SK-N-SH treated with all-trans-retinoic acid at 6 μM for 48 hours (cell line): ENCODE results near the gene PDE9A.

Experiments
- ATAC-seq: fragments of 200-7000 bp; cut with Tn5 transposase; 3 replicates; pipeline ENCODE4 v1.9.1; 2020; ENCODE audit warnings: mild to moderate bottlenecking, moderate library complexity
- ARNTL ChIP-seq: fragments of 450-650 bp; formaldehyde crosslinking; IDR thresholded peaks from 2 replicates; pipeline ENCODE4 v1.5.0; 2020; ENCODE audit warnings: low read depth, mild to moderate bottlenecking, moderate library complexity, borderline replicate concordance
- BACH2 ChIP-seq: fragments of 250-450 bp; sonication (Bioruptor Pico); IDR thresholded peaks from 2 replicates; pipeline ENCODE4 v1.9.0; 2021; ENCODE audit warnings: mild to moderate bottlenecking, borderline replicate concordance
- CSDC2 ChIP-seq: fragments of 250-450 bp; sonication (Bioruptor Pico); IDR thresholded peaks from 2 replicates; pipeline ENCODE4 v1.5.0; 2020; ENCODE audit warnings: mild to moderate bottlenecking, moderate library complexity
- CSRNP3 ChIP-seq: fragments of 250-450 bp; sonication (Bioruptor Pico); IDR thresholded peaks from 2 replicates; pipeline ENCODE4 v1.5.1; 2021; ENCODE audit warnings: mild to moderate bottlenecking, moderate library complexity
- ESRRG ChIP-seq: fragments of 250-450 bp; sonication (Bioruptor Pico); IDR thresholded peaks from 2 replicates; pipeline ENCODE4 v1.6.1; 2021; ENCODE audit warnings: mild to moderate bottlenecking
- GLIS3 ChIP-seq: fragments of 250-450 bp; sonication (Bioruptor Pico); IDR thresholded peaks from 2 replicates; pipeline ENCODE4 v1.5.0; 2020; ENCODE audit warnings: mild to moderate bottlenecking, moderate library complexity
- ISL1 ChIP-seq: fragments of 250-450 bp; sonication (Bioruptor Pico); IDR thresholded peaks from 2 replicates; pipeline ENCODE4 v2.1.2; 2022; ENCODE audit warnings: mild to moderate bottlenecking, moderate library complexity
- OSR1 ChIP-seq: fragments of 250-450 bp; sonication (Bioruptor Pico); IDR thresholded peaks from 2 replicates; pipeline ENCODE4 v1.8.0; 2022; ENCODE audit warnings: moderate library complexity, mild to moderate bottlenecking, inconsistent platforms
- PATZ1 ChIP-seq: fragments of 250-450 bp; sonication (Bioruptor Pico); IDR thresholded peaks from 2 replicates; pipeline ENCODE4 v1.8.0; 2020; ENCODE audit warnings: mild to moderate bottlenecking, moderate library complexity, borderline replicate concordance
- PPARA ChIP-seq: fragments of 250-450 bp; sonication (Bioruptor Pico); IDR thresholded peaks from 2 replicates; pipeline ENCODE4 v1.5.0; 2020; ENCODE audit warnings: mild to moderate bottlenecking, borderline replicate concordance
- RARB ChIP-seq: fragments of 250-450 bp; sonication (Bioruptor Pico); IDR thresholded peaks from 2 replicates; pipeline ENCODE4 v1.8.0; 2021; ENCODE audit warnings: mild to moderate bottlenecking, moderate library complexity
- SNAI2 ChIP-seq: fragments of 250-450 bp; sonication (Bioruptor Pico); IDR thresholded peaks from 2 replicates; pipeline ENCODE4 v1.5.0; 2020; ENCODE audit warnings: mild to moderate bottlenecking, moderate library complexity
- TCF4 ChIP-seq: fragments of 250-450 bp; sonication (Bioruptor Pico); IDR thresholded peaks from 2 replicates; pipeline ENCODE4 v1.8.0; 2021; ENCODE audit warnings: mild to moderate bottlenecking, moderate library complexity, borderline replicate concordance
- TOX ChIP-seq: fragments of 250-450 bp; sonication (Bioruptor Pico); IDR thresholded peaks from 2 replicates; pipeline ENCODE4 v1.8.0; 2021; ENCODE audit warnings: mild to moderate bottlenecking, moderate library complexity, borderline replicate concordance
- TSHZ2 ChIP-seq: fragments of 250-450 bp; sonication (Bioruptor Pico); IDR thresholded peaks from 2 replicates; pipeline ENCODE4 v1.5.0; 2020; ENCODE audit warnings: mild to moderate bottlenecking, moderate library complexity
- ZC3H10 ChIP-seq: fragments of 250-450 bp; sonication (Bioruptor Pico); IDR thresholded peaks from 2 replicates; pipeline ENCODE4 v1.5.1; 2021; ENCODE audit warnings: mild to moderate bottlenecking, moderate library complexity
- ZFP30 ChIP-seq: fragments of 450-650 bp; formaldehyde crosslinking; IDR thresholded peaks from 2 replicates; pipeline ENCODE4 v1.5.0; 2022; ENCODE audit warnings: mild to moderate bottlenecking, moderate library complexity
- ZNF565 ChIP-seq: fragments of 450-650 bp; formaldehyde crosslinking; conservative IDR thresholded peaks from 2 replicates; pipeline ENCODE4 v1.5.0; 2020; ENCODE audit warnings: low read depth, mild to moderate bottlenecking, moderate library complexity
- ZNF70 ChIP-seq: fragments of 450-650 bp; formaldehyde crosslinking; IDR thresholded peaks from 2 replicates; pipeline ENCODE4 v1.5.0; 2020; ENCODE audit warnings: mild to moderate bottlenecking, moderate library complexity
- ZNF8 ChIP-seq: fragments of 450-650 bp; formaldehyde crosslinking; IDR thresholded peaks from 2 replicates; pipeline ENCODE4 v1.5.0; 2020; ENCODE audit warnings: mild to moderate bottlenecking, moderate library complexity

Gene PDE9A

GRCh38 chr21:42724226-42724920 is 71.0 kb downstream of the PDE9A start (continued):
- TF ChIP-seq CSRNP3 (CRISPR knock-in tag) = no peak

- TF ChIP-seq PATZ1 (CRISPR knock-in tag) (no peak), CSDC2 (CRISPR knock-in tag) (no peak), ZFP30 (CRISPR knock-in tag) (no peak), ARNTL (CRISPR knock-in tag) (no peak), ZNF8 (CRISPR knock-in tag) (no peak), BACH2 (no peak), TSHZ2 (CRISPR knock-in tag) (no peak), OSR1 (CRISPR knock-in tag) (no peak), ZNF565 (CRISPR knock-in tag) (no peak), TCF4 (CRISPR knock-in tag) (no peak), ESRRG (CRISPR knock-in tag) (no peak), TOX (CRISPR knock-in tag) (no peak), ISL1 (CRISPR knock-in tag) (no peak), SNAI2 (CRISPR knock-in tag) (no peak), GLIS3 (CRISPR knock-in tag) (no peak), ZC3H10 (CRISPR knock-in tag) (no peak), CSRNP3 (CRISPR knock-in tag) (no peak), PPARA (CRISPR knock-in tag) (no peak), RARB (CRISPR knock-in tag) (no peak), ZNF70 (no peak)
- ATAC-seq = no peak
Observed at GRCh38 chr21:42725416-42725930, 72.1 kb downstream of the PDE9A start.

GRCh38 chr21:42731264-42732032 is 78.0 kb downstream of the PDE9A start:
- ATAC-seq = no peak

More at GRCh38 chr21:42731264-42732032, 78.0 kb downstream of the PDE9A start:
- no peak for TF ChIP-seq ZNF565 (CRISPR knock-in tag)
- no peak for TF ChIP-seq ZFP30 (CRISPR knock-in tag)
- no peak for TF ChIP-seq ZNF8 (CRISPR knock-in tag)
- TF ChIP-seq PPARA (CRISPR knock-in tag) = no peak
- no peak for TF ChIP-seq PATZ1 (CRISPR knock-in tag)
- no peak for TF ChIP-seq BACH2
- no peak for TF ChIP-seq TSHZ2 (CRISPR knock-in tag)
- no peak for TF ChIP-seq TCF4 (CRISPR knock-in tag)
- no peak for TF ChIP-seq CSDC2 (CRISPR knock-in tag)
- TF ChIP-seq ESRRG (CRISPR knock-in tag) = no peak
- no peak for TF ChIP-seq CSRNP3 (CRISPR knock-in tag)
- no peak for TF ChIP-seq OSR1 (CRISPR knock-in tag)
- TF ChIP-seq RARB (CRISPR knock-in tag) = no peak
